HG02884 (cell line): Measurements from ENCODE around the gene LINC01488.

Experiments used
- ATAC-seq: cut with Tn5 transposase; IDR thresholded peaks from one replicate; pipeline ENCODE4 v1.9.1; 2021; ENCODE audit warnings: mild to moderate bottlenecking, moderate library complexity; ENCODE audit not compliant: unreplicated experiment

The LINC01488 gene

GRCh38 chr11:69542314-69543168 lies 61.1 kb downstream of the LINC01488 start:
- ATAC-seq = no peak
